ENCODE results near the gene LRRC46.
A peak's percentile ranks its signal among the peaks of the same experiment; 100 is the strongest.

The LRRC46 gene

GRCh38 chr17:47801906-47802305 is 29.6 kb upstream of the LRRC46 start:
- Histone ChIP-seq H3K27ac (ENCODE audit: insufficient read depth, low read length, poor library complexity, severe bottlenecking) (no peak overlapping the region), H3K9me3 (ENCODE audit: control insufficient read depth, low read length) (no peaks in the 10 kb centered on the region), H3K27me3 (replicated peaks; ENCODE audit: control insufficient read depth, insufficient read depth, low read length, poor library complexity, severe bottlenecking) (no peaks in the 10 kb centered on the region), H3K36me3 (ENCODE audit: control insufficient read depth, insufficient read depth, low read length) (no peaks in the 10 kb centered on the region), H3K4me3 (ENCODE audit: insufficient read depth, low read depth, low read length, poor library complexity, severe bottlenecking) (no peak overlapping the region), H3K4me1 (ENCODE audit: control insufficient read depth, insufficient read depth, low read length, poor library complexity, severe bottlenecking) (no peaks in the 10 kb centered on the region)
- DNase-seq, result no peak

GRCh38 chr17:47802341-47803022 is 29.0 kb upstream of the LRRC46 start:
- DNase-seq, result peak; percentile 12 to 29 (median 23)
- Histone ChIP-seq H3K27ac (ENCODE audit: insufficient read depth, low read length, poor library complexity, severe bottlenecking) (no peak overlapping the region), H3K4me1 (ENCODE audit: control insufficient read depth, insufficient read depth, low read length, poor library complexity, severe bottlenecking) (no peaks in the 10 kb centered on the region), H3K4me3 (ENCODE audit: insufficient read depth, low read depth, low read length, poor library complexity, severe bottlenecking) (no peak overlapping the region), H3K27me3 (replicated peaks; ENCODE audit: control insufficient read depth, insufficient read depth, low read length, poor library complexity, severe bottlenecking) (no peaks in the 10 kb centered on the region), H3K9me3 (ENCODE audit: control insufficient read depth, low read length) (no peaks in the 10 kb centered on the region), H3K36me3 (ENCODE audit: control insufficient read depth, insufficient read depth, low read length) (peaks cover 1% of the 10 kb centered on the region)

- Histone ChIP-seq H3K27me3 (replicated peaks; ENCODE audit: control insufficient read depth, insufficient read depth, low read length, poor library complexity, severe bottlenecking) (no peaks in the 10 kb centered on the region), H3K4me1 (ENCODE audit: control insufficient read depth, insufficient read depth, low read length, poor library complexity, severe bottlenecking) (no peaks in the 10 kb centered on the region), H3K4me3 (ENCODE audit: insufficient read depth, low read depth, low read length, poor library complexity, severe bottlenecking) (no peak overlapping the region), H3K36me3 (ENCODE audit: control insufficient read depth, insufficient read depth, low read length) (peaks cover 9% of the 10 kb centered on the region), H3K9me3 (ENCODE audit: control insufficient read depth, low read length) (no peaks in the 10 kb centered on the region), H3K27ac (ENCODE audit: insufficient read depth, low read length, poor library complexity, severe bottlenecking) (no peak overlapping the region)
- DNase-seq, result no peak
These were observed 28.3 kb upstream of the LRRC46 start for GRCh38 chr17:47803201-47803600.

GRCh38 chr17:47803751-47804150 is 27.7 kb upstream of the LRRC46 start:
- H3K4me3 ChIP-seq (ENCODE audit: insufficient read depth, low read depth, low read length, poor library complexity, severe bottlenecking), result no peak overlapping the region
- no peaks in the 10 kb centered on the region for H3K4me1 ChIP-seq (ENCODE audit: control insufficient read depth, insufficient read depth, low read length, poor library complexity, severe bottlenecking)

GRCh38 chr17:47804461-47804860 is 27.0 kb upstream of the LRRC46 start:
- Histone ChIP-seq H3K4me1 (ENCODE audit: control insufficient read depth, insufficient read depth, low read length, poor library complexity, severe bottlenecking) (no peaks in the 10 kb centered on the region), H3K36me3 (ENCODE audit: control insufficient read depth, insufficient read depth, low read length) (peaks cover 21% of the 10 kb centered on the region), H3K27ac (ENCODE audit: insufficient read depth, low read length, poor library complexity, severe bottlenecking) (no peak overlapping the region), H3K9me3 (ENCODE audit: control insufficient read depth, low read length) (no peaks in the 10 kb centered on the region), H3K27me3 (replicated peaks; ENCODE audit: control insufficient read depth, insufficient read depth, low read length, poor library complexity, severe bottlenecking) (no peaks in the 10 kb centered on the region), H3K4me3 (ENCODE audit: insufficient read depth, low read depth, low read length, poor library complexity, severe bottlenecking) (no peak overlapping the region)
- DNase-seq, result no peak

More at GRCh38 chr17:47803751-47804150, 27.7 kb upstream of the LRRC46 start:
- Histone ChIP-seq H3K36me3 (ENCODE audit: control insufficient read depth, insufficient read depth, low read length) (peaks cover 14% of the 10 kb centered on the region), H3K9me3 (ENCODE audit: control insufficient read depth, low read length) (no peaks in the 10 kb centered on the region), H3K27ac (ENCODE audit: insufficient read depth, low read length, poor library complexity, severe bottlenecking) (no peak overlapping the region), H3K27me3 (replicated peaks; ENCODE audit: control insufficient read depth, insufficient read depth, low read length, poor library complexity, severe bottlenecking) (no peaks in the 10 kb centered on the region)
- DNase-seq, result no peak

GRCh38 chr17:47806026-47806912 is 25.2 kb upstream of the LRRC46 start:
- H3K4me3 ChIP-seq (ENCODE audit: insufficient read depth, low read depth, low read length, poor library complexity, severe bottlenecking), result no peak overlapping the region
- H3K36me3 ChIP-seq (ENCODE audit: control insufficient read depth, insufficient read depth, low read length), result peaks cover 37% of the 10 kb centered on the region
- DNase-seq, result no peak
- no peak overlapping the region for H3K27ac ChIP-seq (ENCODE audit: insufficient read depth, low read length, poor library complexity, severe bottlenecking)
- no peaks in the 10 kb centered on the region for H3K9me3 ChIP-seq (ENCODE audit: control insufficient read depth, low read length)
- no peaks in the 10 kb centered on the region for H3K27me3 ChIP-seq (replicated peaks; ENCODE audit: control insufficient read depth, insufficient read depth, low read length, poor library complexity, severe bottlenecking)
- no peaks in the 10 kb centered on the region for H3K4me1 ChIP-seq (ENCODE audit: control insufficient read depth, insufficient read depth, low read length, poor library complexity, severe bottlenecking)

GRCh38 chr17:47806913-47807255 is 24.6 kb upstream of the LRRC46 start:
- H3K36me3 ChIP-seq (ENCODE audit: control insufficient read depth, insufficient read depth, low read length), result peaks cover 41% of the 10 kb centered on the region

GRCh38 chr17:47807421-47807820 is 24.0 kb upstream of the LRRC46 start:
- H3K27me3 ChIP-seq (replicated peaks; ENCODE audit: control insufficient read depth, insufficient read depth, low read length, poor library complexity, severe bottlenecking), result no peaks in the 10 kb centered on the region
- H3K4me1 ChIP-seq (ENCODE audit: control insufficient read depth, insufficient read depth, low read length, poor library complexity, severe bottlenecking), result no peaks in the 10 kb centered on the region
- DNase-seq, result no peak
- H3K36me3 ChIP-seq (ENCODE audit: control insufficient read depth, insufficient read depth, low read length), result peaks cover 46% of the 10 kb centered on the region
- H3K27ac ChIP-seq (ENCODE audit: insufficient read depth, low read length, poor library complexity, severe bottlenecking), result no peak overlapping the region
- H3K9me3 ChIP-seq (ENCODE audit: control insufficient read depth, low read length), result no peaks in the 10 kb centered on the region
- H3K4me3 ChIP-seq (ENCODE audit: insufficient read depth, low read depth, low read length, poor library complexity, severe bottlenecking), result no peak overlapping the region

More at GRCh38 chr17:47806913-47807255, 24.6 kb upstream of the LRRC46 start:
- Histone ChIP-seq H3K4me3 (ENCODE audit: insufficient read depth, low read depth, low read length, poor library complexity, severe bottlenecking) (no peak overlapping the region), H3K27ac (ENCODE audit: insufficient read depth, low read length, poor library complexity, severe bottlenecking) (no peak overlapping the region), H3K27me3 (replicated peaks; ENCODE audit: control insufficient read depth, insufficient read depth, low read length, poor library complexity, severe bottlenecking) (no peaks in the 10 kb centered on the region), H3K4me1 (ENCODE audit: control insufficient read depth, insufficient read depth, low read length, poor library complexity, severe bottlenecking) (no peaks in the 10 kb centered on the region), H3K9me3 (ENCODE audit: control insufficient read depth, low read length) (no peaks in the 10 kb centered on the region)
- DNase-seq, result no peak

- Histone ChIP-seq H3K36me3 (ENCODE audit: control insufficient read depth, insufficient read depth, low read length) (peaks cover 54% of the 10 kb centered on the region), H3K27ac (ENCODE audit: insufficient read depth, low read length, poor library complexity, severe bottlenecking) (no peak overlapping the region), H3K4me1 (ENCODE audit: control insufficient read depth, insufficient read depth, low read length, poor library complexity, severe bottlenecking) (no peaks in the 10 kb centered on the region)
These were observed 23.2 kb upstream of the LRRC46 start for GRCh38 chr17:47808036-47808829.

More at GRCh38 chr17:47808036-47808829, 23.2 kb upstream of the LRRC46 start:
- Histone ChIP-seq H3K27me3 (replicated peaks; ENCODE audit: control insufficient read depth, insufficient read depth, low read length, poor library complexity, severe bottlenecking) (no peaks in the 10 kb centered on the region), H3K4me3 (ENCODE audit: insufficient read depth, low read depth, low read length, poor library complexity, severe bottlenecking) (no peak overlapping the region), H3K9me3 (ENCODE audit: control insufficient read depth, low read length) (no peaks in the 10 kb centered on the region)
- DNase-seq, result no peak

All from effector memory CD4-positive, alpha-beta T cell (primary cell).